Upper lobe of right lung (tissue), 1 donor: ENCODE measurements around the gene SLC9A3. TPM values are rescaled to one million over a fixed set of nuclear protein-coding genes. Genes with fewer than 3 reads are reported as not detected.
"Not testable (repeated sequence)": the region's sequence is repeated elsewhere in the genome, so short reads cannot be mapped to it uniquely, and the experiment has no call there.

ENCODE experiments used
- ATAC-seq: fragments of 200-7000 bp; cut with Tn5 transposase; one replicate; pipeline ENCODE4 v1.9.1; 2020; ENCODE audit warnings: mild to moderate bottlenecking, moderate library complexity
- DNase-seq: peaks from one replicate; pipeline ENCODE4 v3.0.0-alpha.2; 2020
- H3K27ac ChIP-seq: fragments of 200-600 bp; one replicate; pipeline ENCODE4 v1.8.0; 2022
- H3K27me3 ChIP-seq: fragments of 200-600 bp; one replicate; pipeline ENCODE4 v1.8.0; 2022; ENCODE audit warnings: mild to moderate bottlenecking
- H3K36me3 ChIP-seq: fragments of 200-600 bp; one replicate; pipeline ENCODE4 v1.8.0; 2022
- H3K4me1 ChIP-seq: fragments of 200-600 bp; one replicate; pipeline ENCODE4 v1.8.0; 2022
- H3K4me3 ChIP-seq: fragments of 200-600 bp; one replicate; pipeline ENCODE4 v1.8.0; 2022; ENCODE audit warnings: mild to moderate bottlenecking
- H3K9me3 ChIP-seq: fragments of 200-600 bp; one replicate; pipeline ENCODE4 v1.8.0; 2022
- CTCF ChIP-seq: fragments of 200-600 bp; IDR thresholded peaks from one replicate; pipeline ENCODE4 v1.8.0; 2022; ENCODE audit warnings: antibody characterized with exemption
- intact Hi-C: fragments of 100-400 bp; cut with DNase I; formaldehyde crosslinking; loops from one replicate; pipeline ENCODE4 v1.11.0; 2022
- total RNA-seq: library from RNA; stranded (reverse); fragmentation: NEBNext Ultra II Directional; extraction: Animal tissue kit (Norgen Biotek cat#: 25700); gene quantifications from one replicate; pipeline ENCODE4 v1.2.1, GENCODE V29; 2021
- donor health status: DM: no; HTN: yes; CAD: no; lungs with severe emphysema.

Gene SLC9A3
- total RNA-seq, 1 donor from 2014 or later, result 1.0 TPM

- DNase-seq, result no peak
- Histone ChIP-seq H3K4me3 (no peak overlapping the region), H3K9me3 (no peaks in the 10 kb centered on the region), H3K4me1 (peaks cover 7% of the 10 kb centered on the region), H3K27ac (no peak overlapping the region), H3K27me3 (peaks cover 28% of the 10 kb centered on the region), H3K36me3 (no peaks in the 10 kb centered on the region)
- intact Hi-C loops, result no loop called here
- no peak for TF ChIP-seq CTCF
- no peak for ATAC-seq
Measured at GRCh38 chr5:490116-491106, 33.8 kb downstream of the SLC9A3 start.

GRCh38 chr5:489689-490080 is 34.6 kb downstream of the SLC9A3 start:
- no peak for DNase-seq
- intact Hi-C loops, result no loop called here
- no peak for TF ChIP-seq CTCF
- Histone ChIP-seq H3K9me3 (no peaks in the 10 kb centered on the region), H3K4me3 (no peak overlapping the region), H3K4me1 (peaks cover 7% of the 10 kb centered on the region), H3K27me3 (peaks cover 36% of the 10 kb centered on the region), H3K27ac (no peak overlapping the region), H3K36me3 (no peaks in the 10 kb centered on the region)
- no peak for ATAC-seq

DNA sequence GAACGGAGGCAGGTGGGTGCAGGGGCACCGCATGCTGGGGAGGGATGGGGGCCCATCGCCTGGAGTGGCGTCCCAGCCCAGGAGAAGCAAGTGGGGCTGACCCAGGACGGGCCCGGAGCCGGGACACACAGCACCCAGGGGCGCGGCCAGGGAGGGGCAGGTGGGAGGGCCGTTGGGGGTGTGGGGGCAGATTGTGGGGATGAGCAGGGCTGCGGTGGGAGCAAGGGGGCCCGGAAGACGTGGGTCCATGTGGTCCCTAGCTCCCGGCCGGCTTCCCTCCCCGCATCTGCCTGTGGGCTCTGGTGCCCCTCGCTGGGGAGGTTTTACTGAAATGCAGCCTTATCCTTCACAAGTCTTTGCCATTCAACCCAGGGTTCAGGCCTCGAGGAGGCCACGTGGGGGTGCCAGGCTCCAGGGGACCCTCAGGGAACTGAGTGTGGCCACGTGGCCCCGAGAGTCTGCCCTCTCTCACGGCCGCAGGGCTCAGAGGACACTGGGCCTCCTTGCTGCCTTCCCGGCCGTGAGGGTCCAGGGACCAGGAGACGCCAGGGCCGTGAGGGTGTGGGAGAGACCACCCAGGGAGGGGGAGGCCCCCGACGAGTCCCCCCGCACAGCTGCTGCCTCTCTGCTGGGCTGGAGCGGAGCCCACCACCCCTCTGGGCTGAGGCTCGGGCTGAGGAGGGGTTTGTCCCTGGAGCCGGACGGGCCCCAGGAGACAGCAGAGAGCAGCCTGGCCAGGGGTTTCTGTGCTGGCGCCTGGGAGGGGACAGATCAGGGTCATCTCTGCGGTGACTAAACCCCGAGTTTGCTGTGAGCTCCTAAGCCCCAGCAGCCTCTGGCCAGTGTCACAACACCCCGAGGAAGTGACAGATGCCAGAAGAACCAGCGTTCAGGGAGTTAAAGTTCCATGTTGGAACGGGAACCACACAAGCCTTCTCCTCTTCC is 35.2 kb downstream of the SLC9A3 start:
- intact Hi-C loops, result no loop called here
- peaks cover 40% of the 10 kb centered on the region for H3K27me3 ChIP-seq
- DNase-seq, result no peak

DNA sequence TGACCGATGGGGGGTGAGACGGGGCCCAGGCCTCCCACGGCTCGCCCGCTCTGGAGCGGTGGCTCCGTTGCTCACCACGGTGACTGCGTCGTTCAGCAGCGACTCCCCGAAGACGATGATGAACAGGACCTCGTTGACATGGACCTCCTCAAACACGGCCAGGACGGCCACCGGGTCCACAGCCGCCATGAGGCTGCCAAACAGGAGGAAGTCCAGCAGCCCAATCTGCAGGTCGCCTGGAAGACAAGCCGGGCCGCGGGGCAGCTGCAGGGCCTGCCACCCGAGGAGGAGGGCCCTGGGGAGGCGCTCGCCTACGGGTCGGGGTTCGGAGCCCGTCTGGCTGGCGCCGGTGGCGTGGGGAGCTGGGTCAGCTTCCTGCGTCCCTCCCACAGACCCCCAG is 36.0 kb downstream of the SLC9A3 start:
- no peak for TF ChIP-seq CTCF
- intact Hi-C loops, result no loop called here
- no peak for ATAC-seq

More for the DNA sequence above, 35.2 kb downstream of the SLC9A3 start:
- no peak overlapping the region for H3K27ac ChIP-seq
- peaks cover 7% of the 10 kb centered on the region for H3K4me1 ChIP-seq
- no peak for TF ChIP-seq CTCF
- H3K9me3 ChIP-seq, result no peaks in the 10 kb centered on the region
- no peak for ATAC-seq
- H3K36me3 ChIP-seq, result no peaks in the 10 kb centered on the region
- no peak overlapping the region for H3K4me3 ChIP-seq

GRCh38 chr5:486597-486996 is 37.7 kb downstream of the SLC9A3 start:
- H3K9me3 ChIP-seq, DNase-seq, H3K4me3 ChIP-seq, H3K4me1 ChIP-seq, H3K36me3 ChIP-seq, intact Hi-C loops, H3K27ac ChIP-seq, ATAC-seq: not testable (repeated sequence)
- peaks cover 43% of the 10 kb centered on the region for H3K27me3 ChIP-seq

More for the DNA sequence above, 36.0 kb downstream of the SLC9A3 start:
- no peak for DNase-seq
- Histone ChIP-seq H3K9me3 (no peaks in the 10 kb centered on the region), H3K27me3 (peaks cover 39% of the 10 kb centered on the region), H3K27ac (no peak overlapping the region), H3K4me3 (no peak overlapping the region), H3K36me3 (no peaks in the 10 kb centered on the region), H3K4me1 (peaks cover 7% of the 10 kb centered on the region)
